GM13977 (cell line): Measurements from ENCODE around the gene PLEKHG4B.

ENCODE experiments used
- DNase-seq: peaks from one replicate; pipeline ENCODE4 v3.0.0; 2012; ENCODE audit warnings: low spot score
- in situ Hi-C: fragments of 300-500 bp; cut with MboI; formaldehyde crosslinking; loops from one replicate; pipeline ENCODE4 v1.12.0; 2022; ENCODE audit warnings: low sequenced_read_pairs, low pct_unique_long_range_greater_than_20kb, mixed read lengths, inconsistent platforms; ENCODE audit not compliant: unreplicated experiment
- TF ChIP-seq, protein P1 (sequence below): IDR thresholded peaks from 2 replicates; pipeline ENCODE4 v1.5.1; 2012; ENCODE audit warnings: mild to moderate bottlenecking, control low read depth; ENCODE audit not compliant: insufficient read depth; ENCODE audit errors: extremely low read depth, missing control alignments

Gene PLEKHG4B

DNA sequence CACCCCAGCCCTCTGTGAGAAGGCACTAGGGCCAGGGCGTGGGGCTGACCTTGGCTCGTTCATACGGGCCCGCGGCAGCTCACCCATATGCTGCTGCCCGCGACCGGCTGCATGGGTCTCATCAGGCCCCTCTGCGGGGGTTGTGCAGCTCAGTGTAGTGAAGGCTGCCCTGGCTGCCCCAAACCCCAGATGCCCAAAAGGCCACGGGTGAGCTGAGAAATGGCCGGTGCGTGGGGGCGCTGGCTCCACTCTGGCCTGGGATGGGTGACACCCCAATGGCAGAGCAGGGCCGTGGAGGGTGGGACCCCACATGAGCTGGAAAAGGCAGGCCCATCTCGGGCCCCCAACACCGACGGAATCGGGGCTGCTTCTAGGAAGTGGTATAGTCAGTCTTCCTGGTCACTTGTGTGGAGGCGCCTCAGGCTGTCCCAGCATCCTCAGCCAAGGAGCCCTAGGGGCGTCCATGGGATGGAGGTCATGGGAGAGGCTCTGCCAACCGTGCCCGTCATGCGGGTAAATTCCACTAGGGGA lies 79.9 kb downstream of the PLEKHG4B start:
- no peak for DNase-seq
- in situ Hi-C loops = no loop called here
- TF ChIP-seq, protein P1, sequence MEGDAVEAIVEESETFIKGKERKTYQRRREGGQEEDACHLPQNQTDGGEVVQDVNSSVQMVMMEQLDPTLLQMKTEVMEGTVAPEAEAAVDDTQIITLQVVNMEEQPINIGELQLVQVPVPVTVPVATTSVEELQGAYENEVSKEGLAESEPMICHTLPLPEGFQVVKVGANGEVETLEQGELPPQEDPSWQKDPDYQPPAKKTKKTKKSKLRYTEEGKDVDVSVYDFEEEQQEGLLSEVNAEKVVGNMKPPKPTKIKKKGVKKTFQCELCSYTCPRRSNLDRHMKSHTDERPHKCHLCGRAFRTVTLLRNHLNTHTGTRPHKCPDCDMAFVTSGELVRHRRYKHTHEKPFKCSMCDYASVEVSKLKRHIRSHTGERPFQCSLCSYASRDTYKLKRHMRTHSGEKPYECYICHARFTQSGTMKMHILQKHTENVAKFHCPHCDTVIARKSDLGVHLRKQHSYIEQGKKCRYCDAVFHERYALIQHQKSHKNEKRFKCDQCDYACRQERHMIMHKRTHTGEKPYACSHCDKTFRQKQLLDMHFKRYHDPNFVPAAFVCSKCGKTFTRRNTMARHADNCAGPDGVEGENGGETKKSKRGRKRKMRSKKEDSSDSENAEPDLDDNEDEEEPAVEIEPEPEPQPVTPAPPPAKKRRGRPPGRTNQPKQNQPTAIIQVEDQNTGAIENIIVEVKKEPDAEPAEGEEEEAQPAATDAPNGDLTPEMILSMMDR = no peak

DNA sequence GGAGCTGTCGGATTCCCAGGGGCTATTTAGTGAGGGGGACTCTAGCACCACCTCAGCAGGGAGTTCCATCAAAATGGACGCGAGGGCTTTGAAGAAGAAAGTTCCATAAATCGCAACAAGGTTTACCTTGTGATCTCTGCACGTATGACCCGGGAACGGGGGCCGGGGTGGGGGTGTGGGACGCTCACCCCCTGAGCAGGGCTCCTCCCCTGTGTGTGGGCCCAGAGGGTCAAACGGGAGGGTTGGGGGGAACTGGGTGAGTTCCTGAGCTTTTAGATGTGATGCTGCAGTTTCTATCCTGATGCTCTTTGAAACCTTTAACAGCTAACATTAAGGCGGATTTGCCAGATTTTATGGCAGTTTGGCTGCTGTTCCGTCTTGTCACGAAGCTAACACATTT lies 80.5 kb downstream of the PLEKHG4B start:
- TF ChIP-seq, protein P1 = no peak
- DNase-seq = no peak
- in situ Hi-C loops = no loop called here

DNA sequence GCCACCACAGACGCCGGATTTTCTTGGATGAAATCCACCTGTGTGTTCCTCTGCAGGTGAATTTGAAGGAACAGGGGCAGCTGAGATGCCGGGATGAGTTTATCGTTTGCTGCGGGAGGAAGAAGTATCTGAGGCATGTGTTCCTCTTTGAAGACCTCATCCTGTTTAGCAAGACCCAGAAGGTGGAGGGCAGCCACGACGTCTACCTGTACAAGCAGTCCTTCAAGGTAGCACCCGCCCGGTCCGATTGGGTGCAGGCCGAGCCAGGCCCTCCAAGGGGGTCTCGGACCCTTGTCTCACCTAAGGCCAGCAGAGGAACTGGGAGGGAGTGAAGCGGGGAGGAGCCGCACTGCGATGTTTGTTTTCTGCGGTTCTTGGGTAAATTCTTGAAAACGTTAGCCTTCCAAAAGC lies 80.9 kb downstream of the PLEKHG4B start:
- in situ Hi-C loops = no loop called here
- no peak for DNase-seq
- TF ChIP-seq, protein P1 = no peak

DNA sequence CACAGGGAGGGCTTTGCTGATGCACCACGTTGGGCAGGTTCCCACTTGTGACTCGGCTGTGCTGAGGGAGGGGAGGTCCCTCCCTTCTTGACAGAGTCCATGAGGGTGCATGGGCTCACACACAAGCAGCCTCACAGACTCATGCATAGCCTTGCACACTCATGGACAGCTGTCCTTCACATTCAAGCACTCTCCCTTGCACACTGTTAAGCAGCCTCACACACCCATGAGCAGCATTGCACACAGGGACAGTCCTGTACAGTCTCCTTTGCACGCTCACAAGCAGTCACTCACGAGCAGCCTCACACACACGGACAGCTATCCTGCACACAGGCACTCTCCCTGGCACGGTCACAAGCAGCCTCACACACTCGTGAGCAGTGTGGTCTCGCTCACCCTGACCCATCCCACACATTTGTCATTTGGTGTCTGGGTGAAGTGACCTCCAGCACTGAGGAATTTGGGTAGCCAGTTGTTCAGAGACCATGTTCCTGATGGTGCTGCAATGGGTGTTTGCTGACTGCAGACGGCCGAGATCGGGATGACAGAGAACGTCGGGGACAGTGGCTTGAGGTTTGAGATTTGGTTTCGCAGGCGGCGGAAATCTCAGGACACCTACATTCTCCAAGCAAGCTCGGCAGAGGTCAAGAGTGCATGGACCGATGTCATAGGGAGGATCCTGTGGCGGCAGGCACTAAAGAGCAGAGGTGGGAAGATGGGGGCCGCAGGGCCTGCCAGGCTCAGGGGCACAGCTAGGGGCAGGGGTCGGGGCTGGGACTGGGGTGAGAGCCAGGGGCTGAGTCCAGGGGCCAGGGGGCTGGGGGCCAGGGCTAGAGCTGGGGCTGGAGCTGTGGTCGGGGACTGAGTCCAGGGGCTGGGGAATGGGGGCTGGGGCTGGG lies 81.7 kb downstream of the PLEKHG4B start:
- TF ChIP-seq, protein P1 = no peak
- DNase-seq = no peak
- in situ Hi-C loops = no loop called here

DNA sequence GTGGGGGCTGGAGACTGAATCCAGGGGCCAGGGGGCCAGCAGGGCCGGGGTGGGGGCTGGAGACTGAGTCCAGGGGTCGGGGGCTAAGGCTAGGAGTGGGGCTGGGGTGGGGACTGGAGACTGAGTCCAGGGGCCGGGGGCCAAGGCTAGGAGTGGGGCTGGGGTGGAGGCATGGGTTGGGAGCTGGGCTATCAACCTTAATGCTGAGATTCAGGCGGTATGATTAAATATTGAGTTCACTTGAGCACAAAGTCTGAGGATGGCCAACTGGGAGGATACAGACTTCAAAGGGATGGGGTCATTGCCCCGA lies 82.3 kb downstream of the PLEKHG4B start:
- in situ Hi-C loops = no loop called here
- TF ChIP-seq, protein P1 = no peak
- no peak for DNase-seq

DNA sequence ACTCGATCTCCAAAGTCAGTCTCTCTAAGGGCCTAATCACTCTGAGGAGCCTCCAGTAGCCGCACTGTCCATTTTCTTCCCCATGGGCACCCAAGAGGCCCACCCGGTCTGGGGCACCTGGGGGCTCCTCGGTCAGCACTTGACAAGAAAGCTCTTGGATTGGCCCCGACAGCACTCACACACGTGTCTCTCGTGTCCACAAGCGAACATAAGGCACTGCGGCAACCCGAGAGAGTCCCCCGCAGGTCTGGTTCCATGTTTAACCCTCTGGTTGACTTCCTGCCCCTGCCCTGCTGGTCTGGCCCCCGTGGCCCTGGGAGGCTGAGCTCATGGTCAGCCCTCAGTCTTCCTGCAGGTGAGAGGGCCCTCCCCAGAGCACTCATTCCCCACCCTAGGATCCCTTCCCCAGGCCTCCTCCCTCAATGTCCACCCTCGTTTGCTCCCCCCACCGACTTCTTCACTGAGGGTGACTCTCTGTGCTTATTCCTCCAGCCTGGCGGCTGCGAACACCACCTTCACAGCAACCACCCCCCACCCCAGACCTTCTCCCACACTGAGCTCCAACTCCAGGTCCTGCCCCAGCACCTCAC lies 83.0 kb downstream of the PLEKHG4B start:
- in situ Hi-C loops = no loop called here
- no peak for DNase-seq
- TF ChIP-seq, protein P1 = no peak
